Heart left ventricle (tissue), 13 donors: ENCODE measurements around the gene INPP5K.

Experiments
- CTCF ChIP-seq, 12 donors: fragments of 200-600 bp; sonication (generic) in 4 of 12; IDR thresholded peaks; one replicate each; pipeline versions ENCODE4 v1.5.0 to v1.8.0; 2018 to 2022; ENCODE audit warnings: antibody characterized with exemption in 12 of 12, mild to moderate bottlenecking in 5 of 12
- POLR2A ChIP-seq, 2 donors: fragments of 450-650 bp; IDR thresholded peaks; one replicate each; pipeline ENCODE4 v1.6.1; 2017; ENCODE audit warnings: antibody characterized with exemption in 2 of 2, mild to moderate bottlenecking in 2 of 2, moderate library complexity in 2 of 2
- donor health status: ischemic (EF 13 %, LVEDD 7.1; RV severe dilation, severe dysfunction).
- donor health status: DM: no; HTN: yes; CAD: no.
- donor health status: DM: no; HTN: no; CAD: no.
- donor health status: ischemic (EF 25% LVEDD 6.9; RV normal size, moderate dysfunction).
- donor health status: ischemic (EF 25% LVEDD 5.7; RV mildly dilated, moderate dysfunction).
- donor health status: ischemic (EF 35%, LVEDD 5.7; RV mildly dilated, moderate dysfunction).
- donor health status: nonischemic (EF 11% LVEDD 7.7; RV severe dilation, severe dysfunction).
- donor health status: DM: yes; HTN: yes; CAD: no.
- donor health status: PGD.
- donor health status: ischemic (EF 29% LVEDD 5.4; RV normal size, mild dysfunction).
- donor health status: nonischemic (EF 23%, LVEDD 6.1; RV moderate dilation, normal function).

- no peak for TF ChIP-seq CTCF (IDR thresholded peaks at IDR 0.05)
- no peak for TF ChIP-seq POLR2A (IDR thresholded peaks at IDR 0.05)
These were observed 33.7 kb downstream of the INPP5K start for GRCh38 chr17:1482680-1483079.
